Stimulated activated CD4-positive, alpha-beta T cell treated with anti-CD3 and anti-CD28 coated beads, Interleukin-2, amount 100 ng/mL, for 48 hours (primary cell): ENCODE measurements around the gene CFAP210.
"Not testable (repeated sequence)": the region's sequence is repeated elsewhere in the genome, so short reads cannot be mapped to it uniquely, and the experiment has no call there.

ENCODE experiments used
- DNase-seq, 2 donors: peaks; one replicate each; pipeline ENCODE4 v3.0.0-alpha.2; 2020

The CFAP210 gene

DNA sequence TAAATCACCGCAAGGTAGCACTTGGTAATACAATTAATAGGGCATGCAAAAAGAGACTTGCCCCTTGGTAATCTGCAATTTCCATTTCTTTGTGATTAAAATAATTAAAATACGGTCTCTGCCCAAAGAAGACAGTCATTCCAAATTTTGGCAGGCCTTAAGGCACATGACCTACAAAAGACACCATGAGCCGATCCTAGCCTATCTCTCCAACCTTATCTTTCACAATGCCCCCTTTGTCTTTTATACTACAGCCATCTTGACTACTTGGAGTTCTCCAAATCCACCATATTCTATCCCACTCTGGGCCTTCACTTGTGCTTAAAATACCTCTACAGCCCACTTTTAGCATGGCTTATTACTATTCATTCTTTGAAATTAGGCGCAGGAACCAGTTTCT, 23.3 kb downstream of the CFAP210 start:
- DNase-seq = no peak

DNA sequence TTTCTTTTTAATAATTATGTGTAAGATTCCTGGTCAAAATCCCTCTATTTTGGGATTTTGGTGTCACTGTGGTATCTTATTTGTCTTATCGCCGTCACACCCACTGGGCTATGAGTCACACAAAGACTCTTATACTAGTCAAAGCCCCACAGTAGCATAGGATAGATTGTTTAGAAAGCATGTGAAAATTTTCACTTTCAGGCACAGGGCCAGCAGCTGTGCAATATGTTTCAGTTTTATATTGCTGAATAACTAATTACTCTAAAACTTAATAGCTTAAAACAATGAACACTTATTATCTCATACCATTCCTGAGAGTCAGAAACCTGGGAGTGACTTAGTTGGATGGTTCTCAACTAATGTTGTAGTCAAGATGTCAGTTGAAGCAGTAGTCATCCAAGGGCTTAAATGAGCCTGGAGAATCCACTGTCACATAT, 24.0 kb downstream of the CFAP210 start:
- DNase-seq = no peak

DNA sequence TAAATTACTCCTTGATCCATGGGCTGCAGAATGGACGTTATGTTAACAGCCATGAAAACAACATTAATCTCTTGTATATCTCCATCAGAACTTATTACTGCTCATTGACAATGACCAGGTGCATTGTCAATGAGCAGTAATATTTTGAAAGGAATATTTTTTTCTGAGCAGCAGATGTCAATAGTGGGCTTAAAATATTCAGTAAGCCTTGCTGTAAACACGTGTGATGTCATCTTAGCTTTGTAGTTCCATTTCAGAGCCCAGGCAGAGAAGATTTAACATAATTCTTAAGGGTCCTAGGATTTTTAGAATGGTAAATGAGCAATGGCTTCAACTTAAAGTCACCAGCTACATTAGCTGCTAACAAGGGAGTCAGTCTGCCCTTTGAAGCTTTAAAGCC, 26.6 kb downstream of the CFAP210 start:
- no peak for DNase-seq

DNA sequence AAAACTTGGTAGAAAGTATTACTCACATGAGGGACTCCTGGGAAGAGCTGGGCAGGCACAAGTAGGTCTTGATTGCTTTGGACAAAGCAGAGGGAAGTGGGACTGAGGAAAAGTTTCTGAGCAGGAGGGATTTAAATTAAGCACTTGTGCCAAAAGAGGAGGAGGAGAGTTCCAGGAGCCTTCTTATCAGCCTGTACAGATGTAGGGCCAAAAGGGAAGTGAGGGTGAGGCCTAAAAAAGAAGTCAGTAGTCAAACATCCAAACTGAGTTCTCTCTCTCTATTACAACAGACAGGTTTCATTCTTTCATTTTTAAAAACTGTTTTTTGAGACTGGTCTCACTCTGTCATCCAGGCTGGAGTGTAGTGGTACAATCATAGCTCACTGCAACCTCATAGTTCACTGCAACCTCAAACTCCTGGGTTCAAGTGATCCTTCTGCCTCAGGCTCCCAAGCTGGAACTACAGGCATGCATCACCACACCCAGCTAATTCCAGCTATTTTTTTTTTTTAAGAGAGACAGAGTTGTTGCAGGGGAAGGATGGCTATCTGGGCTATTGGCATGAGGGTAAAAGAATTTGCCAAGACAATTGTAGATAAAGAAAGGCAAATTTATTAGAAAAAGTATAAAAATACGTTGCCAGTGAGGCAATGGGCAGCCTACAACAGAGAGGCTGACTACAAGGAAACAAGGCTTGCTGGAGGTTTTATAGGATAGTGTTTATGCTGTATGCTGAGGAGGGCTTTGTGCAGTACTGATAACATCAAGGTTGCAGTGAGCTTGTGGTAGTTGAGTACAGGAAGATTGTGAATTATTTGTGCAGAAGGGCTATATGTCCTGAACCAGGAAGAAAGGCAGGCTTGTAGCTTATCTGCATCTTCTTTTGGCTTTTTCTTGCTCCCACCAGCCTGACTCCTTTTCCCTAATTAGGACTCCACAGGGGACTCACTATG, 29.0 kb downstream of the CFAP210 start:
- no peak for DNase-seq

DNA sequence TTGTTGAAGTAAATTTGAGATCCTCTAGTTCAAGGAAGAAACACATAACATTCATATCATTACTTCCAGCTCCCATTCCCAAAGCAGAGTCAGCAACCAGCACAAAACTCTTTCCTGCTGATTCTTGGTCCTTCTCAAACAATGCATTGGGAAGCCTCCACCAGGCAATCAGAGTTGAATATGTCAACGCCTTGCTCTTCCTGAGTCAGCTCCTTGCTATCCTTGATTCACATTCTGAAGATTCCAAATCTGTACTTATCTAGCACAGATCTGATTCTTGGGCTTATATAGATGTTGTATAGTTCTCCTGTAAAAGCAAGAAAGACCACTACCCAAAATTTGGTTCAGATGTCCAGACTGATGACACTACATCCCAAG, 29.6 kb downstream of the CFAP210 start:
- DNase-seq = no peak

DNA sequence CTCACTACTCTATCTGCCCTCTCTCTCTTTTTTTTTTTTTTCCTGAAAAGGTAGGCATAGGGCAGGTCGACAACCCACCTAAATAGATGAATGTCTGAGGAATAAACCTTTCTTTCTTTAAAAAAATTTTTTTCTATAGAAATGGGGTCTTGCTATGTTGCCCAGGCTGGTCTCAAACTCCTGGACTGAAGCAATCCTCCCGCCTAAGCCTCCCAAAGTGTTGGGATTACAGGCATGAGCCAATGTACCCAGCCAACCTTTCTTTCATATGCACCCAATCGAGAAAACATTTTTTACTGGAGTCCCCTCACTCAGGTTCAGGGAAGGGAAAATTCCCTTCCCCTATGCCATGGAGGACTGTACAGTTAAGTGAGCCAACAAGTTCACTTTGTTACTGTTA, 31.0 kb downstream of the CFAP210 start:
- no peak for DNase-seq

DNA sequence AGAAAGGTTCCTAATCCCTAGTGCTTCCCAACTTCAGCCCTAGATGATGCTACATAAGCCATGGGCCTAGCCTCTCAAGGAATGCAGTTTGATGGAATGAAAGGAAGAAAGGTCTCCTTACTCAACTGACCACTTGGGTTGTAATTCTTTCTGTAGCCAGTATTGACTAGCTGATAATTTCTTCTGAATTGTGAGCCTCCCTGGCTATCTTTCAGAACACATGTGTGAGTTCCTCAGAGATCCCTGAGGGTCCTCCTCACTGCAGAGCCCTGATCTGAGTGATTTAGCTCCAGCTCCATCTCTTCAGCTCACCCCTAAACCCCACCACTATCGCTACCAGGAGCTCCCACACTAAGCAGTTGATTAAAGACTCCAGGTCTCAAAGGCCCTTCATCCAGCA, 31.5 kb downstream of the CFAP210 start:
- DNase-seq = no peak

DNA sequence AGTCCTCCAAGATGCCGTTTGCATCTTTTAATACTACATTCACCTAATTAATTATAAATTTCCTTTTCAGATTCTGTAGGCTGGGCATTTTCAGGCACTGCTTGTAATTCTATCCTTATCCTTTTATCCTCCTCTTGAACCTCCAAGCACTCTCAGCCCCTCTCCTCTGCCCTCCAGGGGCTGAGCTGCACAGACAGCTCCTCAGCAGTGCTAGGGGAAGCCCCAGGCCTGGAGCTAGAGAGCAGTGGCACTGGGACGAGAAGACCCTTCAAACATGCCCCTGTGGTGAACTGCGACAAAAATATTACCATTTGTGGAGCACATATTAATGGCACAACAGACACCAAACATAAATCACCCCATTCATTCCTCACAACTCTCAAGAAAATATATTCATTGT, 32.9 kb downstream of the CFAP210 start:
- DNase-seq = no peak

DNA sequence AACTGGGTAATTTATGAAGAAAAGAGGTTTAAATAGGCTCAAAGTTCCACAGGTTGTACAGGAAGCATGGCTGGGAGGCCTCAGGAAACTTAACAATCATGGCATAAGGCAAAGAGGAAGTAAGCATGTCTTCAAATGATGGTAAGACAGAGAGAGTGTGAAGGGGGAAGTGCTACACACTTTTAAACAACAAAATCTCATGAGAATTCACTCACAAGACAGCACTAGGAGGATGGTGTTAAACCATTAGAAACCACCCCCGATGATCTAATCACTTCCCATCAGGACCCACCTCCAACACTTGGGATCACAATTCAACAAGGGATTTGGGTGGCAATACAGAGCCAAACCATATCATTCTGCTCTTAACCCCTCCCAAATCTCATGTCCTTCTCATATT, 34.9 kb downstream of the CFAP210 start:
- DNase-seq = no peak

DNA sequence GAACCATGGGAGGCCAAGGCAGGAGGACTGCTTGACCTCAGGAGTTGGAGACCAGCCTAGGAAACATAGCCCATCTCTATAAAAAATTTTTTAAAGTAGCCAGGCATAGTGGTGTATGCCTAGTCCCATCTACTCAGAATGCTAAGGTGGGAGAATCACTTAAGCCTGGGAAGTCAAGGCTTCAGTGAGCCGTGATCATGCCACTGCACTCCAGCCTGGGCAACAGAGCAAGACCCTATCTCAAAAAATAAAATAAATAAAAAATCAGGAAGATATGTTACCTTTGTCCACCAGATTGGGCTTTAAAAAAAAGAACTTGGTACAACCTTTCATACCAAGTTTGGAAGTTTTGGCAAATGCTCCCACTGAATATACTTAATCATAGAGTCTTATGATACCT, 35.3 kb downstream of the CFAP210 start:
- no peak for DNase-seq

DNA sequence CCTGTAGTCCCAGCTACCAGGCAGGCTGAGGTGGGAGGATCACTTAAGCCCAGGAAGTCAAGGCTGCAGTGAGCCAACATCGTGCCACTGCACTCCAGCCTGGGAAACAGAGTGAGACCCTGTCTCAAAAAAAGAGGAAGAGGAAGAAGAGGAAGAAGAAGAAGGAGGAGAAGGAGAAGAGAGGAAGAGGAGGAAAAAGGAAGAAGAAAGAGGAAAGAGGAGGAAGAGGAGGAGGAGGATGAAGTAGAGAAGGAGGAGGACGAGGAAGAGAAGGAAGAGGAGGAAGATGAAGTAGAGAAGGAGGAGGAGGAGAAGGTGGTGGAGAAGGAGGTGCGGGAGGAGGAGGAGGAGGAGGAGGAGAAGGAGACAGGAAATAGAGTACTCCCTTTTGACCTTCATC, 38.0 kb downstream of the CFAP210 start:
- DNase-seq = no peak

DNA sequence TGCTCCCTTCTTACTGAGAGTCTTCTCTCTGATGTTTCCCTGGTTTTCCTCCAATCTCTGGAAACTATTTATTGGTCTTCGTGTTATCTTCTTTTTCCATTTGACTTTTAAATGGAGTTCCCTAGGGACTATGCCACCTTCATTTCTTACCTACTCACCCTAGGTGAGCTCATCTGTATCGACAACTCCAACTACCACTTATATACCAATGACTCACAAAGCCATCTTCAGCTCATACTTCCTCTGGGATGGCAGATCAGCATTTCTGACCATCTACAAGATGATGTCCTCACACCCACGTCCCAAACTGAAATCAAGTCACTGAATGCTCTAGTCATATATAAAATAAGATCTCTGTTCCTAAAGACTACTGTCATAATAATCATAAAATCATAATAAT, 40.6 kb downstream of the CFAP210 start:
- DNase-seq = no peak

DNA sequence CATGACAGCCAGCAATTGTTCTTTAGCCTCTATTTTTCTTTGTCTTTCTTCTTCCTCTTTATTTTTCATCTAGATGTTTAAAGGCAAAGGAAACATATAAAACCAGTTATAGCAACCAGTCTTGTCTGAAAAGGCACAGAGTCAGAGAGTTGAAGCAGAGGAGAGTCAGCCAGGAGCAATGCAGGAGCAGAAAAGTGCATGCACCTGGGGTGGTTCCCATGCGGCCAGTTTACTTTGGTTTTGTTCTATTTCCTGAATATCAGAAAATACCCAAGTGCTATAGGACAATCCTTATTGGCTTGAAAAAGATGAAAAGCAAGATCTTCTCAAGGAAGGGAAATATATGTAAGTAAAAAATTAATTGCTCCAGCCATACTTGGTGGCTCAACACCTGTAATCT, 44.9 kb downstream of the CFAP210 start:
- DNase-seq = no peak

DNA sequence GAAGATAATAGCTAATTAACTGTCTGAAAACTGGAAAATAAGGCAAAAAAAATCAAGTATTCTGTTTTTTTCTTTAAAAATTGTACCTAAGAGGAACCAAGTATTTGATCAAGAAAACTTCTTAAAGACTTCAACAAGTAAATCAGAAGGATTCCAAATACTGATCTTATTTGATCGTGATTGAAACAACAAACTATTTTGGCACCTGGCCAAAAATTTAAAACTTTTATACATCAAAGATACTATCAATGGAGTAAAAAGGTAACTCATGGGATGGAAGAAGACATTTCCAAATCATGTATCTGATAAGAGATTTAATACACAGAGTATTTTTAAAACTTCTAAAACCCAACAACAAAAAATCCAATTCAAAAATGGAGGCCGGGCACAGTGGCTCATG, 46.7 kb downstream of the CFAP210 start:
- no peak for DNase-seq

DNA sequence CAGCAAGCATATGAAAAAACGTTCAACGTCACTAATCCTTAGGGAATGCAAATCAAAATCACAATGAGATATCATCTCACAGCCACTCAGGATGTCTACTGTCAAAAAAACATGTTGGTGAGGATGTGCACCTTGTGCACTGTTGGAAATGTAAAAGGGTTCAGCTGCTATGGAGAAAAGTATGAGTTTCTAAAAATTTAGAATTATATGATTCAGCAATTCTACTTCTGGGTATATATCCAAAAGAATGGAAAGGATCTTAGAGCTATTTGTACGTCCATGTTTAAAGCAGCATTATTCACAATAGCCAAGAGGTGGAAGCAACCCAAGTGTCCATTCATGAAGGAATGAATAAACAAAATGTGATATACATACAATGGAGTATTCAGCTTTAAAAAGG, 50.0 kb downstream of the CFAP210 start:
- DNase-seq = no peak

DNA sequence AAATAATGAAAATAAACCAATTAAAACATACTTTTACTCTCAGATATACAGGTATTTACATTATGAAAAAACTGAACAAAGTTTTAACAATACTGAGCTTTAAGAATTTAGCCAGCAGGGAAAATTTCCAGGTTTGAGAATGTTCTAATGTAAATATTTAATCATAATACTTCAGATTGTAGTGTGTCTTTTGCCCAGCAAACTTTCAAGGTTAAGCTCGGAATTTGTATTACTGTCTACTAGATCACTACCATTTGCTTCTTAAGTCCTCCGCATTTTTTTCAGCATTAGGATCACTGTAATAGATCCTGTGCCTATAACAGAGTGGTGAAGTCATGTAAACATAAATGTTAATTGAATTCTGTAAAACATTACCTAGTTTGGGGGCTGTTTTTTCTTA, 52.7 kb downstream of the CFAP210 start:
- DNase-seq = no peak

DNA sequence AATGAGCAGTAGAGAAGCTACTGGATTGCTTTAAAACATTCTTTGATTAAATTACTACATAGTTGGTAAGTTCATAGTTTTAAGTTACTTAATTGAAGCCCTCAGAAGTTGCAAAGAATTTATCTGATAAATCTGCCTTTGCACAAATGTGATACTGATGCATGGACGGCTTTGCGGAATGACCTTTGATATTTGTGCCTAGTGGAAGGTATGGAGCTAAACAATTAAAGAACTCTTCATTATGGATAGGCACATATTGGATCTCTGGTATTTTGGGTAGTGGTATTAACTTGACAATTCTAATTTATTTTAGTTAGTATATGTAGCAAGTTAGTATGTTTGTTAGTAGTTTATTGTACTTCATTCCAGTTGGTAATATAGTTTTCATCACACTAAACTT, 54.1 kb downstream of the CFAP210 start:
- DNase-seq = no peak

DNA sequence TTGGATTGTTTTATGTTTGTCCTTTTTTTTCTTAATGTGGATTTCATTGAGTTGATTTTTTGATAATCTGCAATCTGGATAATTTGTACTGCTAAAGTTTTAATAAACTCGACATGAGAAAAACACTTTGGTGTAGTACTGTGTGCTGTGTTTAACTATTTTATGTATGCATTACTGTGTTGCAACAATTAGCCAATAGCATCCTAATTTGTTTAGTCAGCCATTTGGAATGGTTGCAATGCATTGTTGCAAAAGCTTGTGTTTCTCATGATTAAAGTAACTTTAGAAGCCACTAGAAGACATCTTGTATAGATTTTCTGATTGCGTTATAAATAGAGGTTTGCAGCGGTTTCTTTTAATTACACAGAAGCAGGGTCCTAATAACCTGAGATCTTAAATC, 56.6 kb downstream of the CFAP210 start:
- DNase-seq = no peak

DNA sequence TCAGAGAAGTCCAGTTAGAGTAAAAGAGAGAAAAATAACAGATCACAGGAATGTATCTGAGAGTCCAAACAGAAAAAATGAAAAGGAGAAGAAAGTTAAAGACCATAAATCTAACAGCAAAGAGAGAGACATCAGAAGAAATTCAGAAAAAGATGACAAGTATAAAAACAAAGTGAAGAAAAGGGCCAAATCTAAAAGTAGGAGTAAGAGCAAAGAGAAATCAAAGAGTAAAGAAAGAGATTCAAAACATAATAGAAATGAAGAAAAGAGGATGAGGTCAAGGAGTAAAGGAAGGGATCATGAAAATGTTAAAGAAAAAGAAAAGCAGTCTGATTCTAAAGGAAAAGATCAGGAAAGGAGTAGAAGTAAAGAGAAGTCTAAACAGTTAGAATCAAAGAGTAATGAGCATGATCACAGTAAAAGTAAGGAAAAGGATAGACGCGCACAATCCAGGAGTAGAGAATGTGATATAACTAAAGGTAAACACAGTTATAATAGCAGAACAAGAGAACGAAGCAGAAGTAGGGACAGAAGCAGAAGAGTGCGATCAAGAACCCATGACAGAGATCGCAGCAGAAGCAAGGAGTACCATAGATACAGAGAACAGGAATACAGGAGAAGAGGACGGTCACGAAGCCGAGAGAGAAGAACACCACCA, 57.6 kb downstream of the CFAP210 start:
- DNase-seq = no peak

DNA sequence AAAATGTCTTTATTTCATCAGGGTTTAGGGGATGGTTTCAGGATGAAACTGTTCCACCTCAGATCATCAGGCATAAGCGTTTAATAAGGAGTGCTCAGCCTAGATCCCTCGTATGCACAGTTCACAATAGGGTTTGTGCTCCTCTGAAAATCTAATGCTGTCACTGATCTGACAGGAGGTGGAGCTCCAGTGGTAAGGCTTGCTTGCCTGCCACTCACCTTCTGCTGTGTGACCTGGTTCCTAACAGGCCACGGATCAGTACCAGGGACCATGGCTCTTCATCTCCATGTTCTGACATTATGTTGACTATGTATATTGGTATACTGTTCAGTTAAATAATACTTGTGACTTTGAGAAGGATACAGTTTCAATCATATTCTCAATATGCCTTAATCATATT, 68.4 kb downstream of the CFAP210 start:
- DNase-seq = no peak

DNA sequence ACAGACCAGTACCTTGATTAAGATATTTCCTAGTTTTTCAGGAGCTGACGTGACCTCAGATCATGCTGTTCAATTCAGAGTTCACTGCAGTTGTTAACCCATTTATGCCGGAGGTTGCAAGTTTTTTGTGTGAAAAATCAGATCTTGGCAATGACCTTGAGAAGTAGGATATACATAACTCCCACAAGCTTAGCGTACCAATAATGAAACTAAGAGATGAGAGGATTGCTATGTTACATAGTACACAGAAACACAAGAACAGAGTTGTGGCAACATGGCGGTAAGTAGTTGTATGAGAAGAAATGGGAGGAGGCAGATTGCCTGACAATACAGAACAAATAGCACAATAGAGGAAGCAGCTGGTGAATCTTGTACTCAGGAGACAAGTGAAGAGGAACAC, 71.0 kb downstream of the CFAP210 start:
- no peak for DNase-seq

DNA sequence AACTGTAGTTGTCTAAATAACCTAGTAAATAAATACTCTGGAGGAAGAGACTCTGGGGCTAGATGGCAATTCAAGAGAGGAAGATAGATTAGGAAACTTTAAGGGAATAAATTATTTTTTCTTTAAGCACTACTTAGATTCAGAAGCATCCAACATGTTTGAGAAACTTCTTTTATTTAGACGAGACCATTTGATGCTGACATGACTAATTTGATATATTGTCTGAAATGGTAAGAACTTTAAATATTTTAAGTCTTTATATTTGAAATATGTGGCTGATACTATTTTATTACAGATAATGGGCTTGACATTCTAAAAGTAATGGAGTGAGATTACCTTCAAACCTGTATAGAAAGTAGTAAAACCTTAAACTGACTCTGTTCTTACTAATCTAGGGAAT, 73.7 kb downstream of the CFAP210 start:
- DNase-seq = no peak

DNA sequence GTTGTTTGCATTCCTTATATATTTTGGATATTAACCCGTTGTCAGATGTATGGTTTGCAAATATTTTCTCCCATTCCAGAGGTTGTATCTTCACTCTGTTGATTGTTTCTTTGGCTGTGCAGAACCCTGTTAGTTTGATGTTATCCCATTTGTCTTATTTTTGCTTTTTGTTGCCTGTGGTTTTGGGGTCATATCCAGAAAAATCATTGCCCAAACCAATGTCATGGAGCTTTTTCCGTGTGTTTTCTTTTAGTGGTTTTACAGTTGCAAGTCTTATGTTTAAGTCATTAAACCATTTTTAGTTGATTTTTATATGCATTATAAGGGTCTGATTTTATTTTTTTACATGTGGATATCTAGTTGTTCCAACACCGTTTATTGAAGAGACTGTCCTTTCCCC, 74.3 kb downstream of the CFAP210 start:
- DNase-seq = no peak

DNA sequence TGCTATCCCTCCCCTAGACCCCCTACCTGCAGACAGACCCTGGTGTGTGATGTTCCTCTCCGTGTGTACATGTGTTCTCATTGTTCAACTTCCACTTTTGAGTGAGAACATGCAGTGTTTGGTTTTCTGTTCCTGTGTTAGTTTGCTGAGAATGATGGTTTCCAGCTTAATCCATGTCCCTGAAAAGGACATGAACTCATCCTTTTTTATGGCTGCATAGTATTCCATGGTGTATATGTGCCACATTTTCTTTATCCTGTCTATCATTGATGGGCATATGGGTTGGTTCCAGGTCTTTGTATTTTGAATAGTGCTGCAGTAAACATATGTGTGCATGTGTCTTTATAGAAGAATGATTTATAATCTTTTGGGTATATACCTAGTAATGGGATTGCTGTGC, 78.2 kb downstream of the CFAP210 start:
- not testable (repeated sequence) for DNase-seq

DNA sequence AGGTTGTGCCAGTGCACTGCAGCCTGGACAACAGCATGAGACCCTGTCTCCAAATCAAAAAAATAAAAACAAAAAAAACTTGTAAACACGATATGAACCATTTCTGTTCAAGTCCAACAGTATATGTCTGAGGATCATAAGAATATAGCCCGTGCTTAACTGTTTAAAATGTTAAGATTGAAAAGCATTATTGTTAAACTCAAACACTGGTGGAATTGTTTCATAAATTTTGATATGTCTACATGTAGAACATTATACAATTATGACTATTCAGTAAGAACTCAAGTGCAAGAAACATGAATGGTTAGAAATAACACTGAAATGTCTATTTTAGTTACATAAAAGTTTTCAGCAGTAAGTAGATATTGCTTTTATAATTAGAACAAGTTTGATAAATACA, 80.3 kb downstream of the CFAP210 start:
- no peak for DNase-seq
